Measurements from ENCODE around the gene TK1.
"Not testable (repeated sequence)": the region's sequence is repeated elsewhere in the genome, so short reads cannot be mapped to it uniquely, and the experiment has no call there.

TK1 gene

GRCh38 chr17:78140169-78141051 lies 46.4 kb downstream of the TK1 start:
- no peak overlapping the region for H3K4me3 ChIP-seq (ENCODE audit: low read length)
- peak; percentile 93 for DNase-seq (ENCODE audit: low read depth, low spot score)

GRCh38 chr17:78139861-78140168 lies 47.0 kb downstream of the TK1 start:
- H3K4me3 ChIP-seq (ENCODE audit: low read length); DNase-seq (ENCODE audit: low read depth, low spot score): not testable (repeated sequence)

- H3K4me3 ChIP-seq (ENCODE audit: low read length): no peak overlapping the region
- no peak for DNase-seq (ENCODE audit: low read depth, low spot score)
Observed at GRCh38 chr17:78138204-78139060, 48.4 kb downstream of the TK1 start.

- H3K4me3 ChIP-seq (ENCODE audit: low read length): no peak overlapping the region
- DNase-seq (ENCODE audit: low read depth, low spot score): no peak
Observed at GRCh38 chr17:78137392-78138203, 49.3 kb downstream of the TK1 start.

- no peak overlapping the region for H3K4me3 ChIP-seq (ENCODE audit: low read length)
- DNase-seq (ENCODE audit: low read depth, low spot score): no peak
Observed at GRCh38 chr17:78135858-78136500, 50.9 kb downstream of the TK1 start.

GRCh38 chr17:78134899-78135385 lies 51.9 kb downstream of the TK1 start:
- H3K4me3 ChIP-seq (ENCODE audit: low read length): no peak overlapping the region
- DNase-seq (ENCODE audit: low read depth, low spot score): no peak

- DNase-seq (ENCODE audit: low read depth, low spot score): peak; percentile 66
Observed at GRCh38 chr17:78133971-78134898, 52.6 kb downstream of the TK1 start.

GRCh38 chr17:78133179-78133951 lies 53.5 kb downstream of the TK1 start:
- no peak for DNase-seq (ENCODE audit: low read depth, low spot score)
- peak overlapping the region; percentile 22; the same call in 1 of the 2 replicates for H3K4me3 ChIP-seq (ENCODE audit: low read length)

More at GRCh38 chr17:78133971-78134898, 52.6 kb downstream of the TK1 start:
- H3K4me3 ChIP-seq (ENCODE audit: low read length): peak overlapping the region; percentile 22

- peak overlapping the region; percentile 85 for H3K4me3 ChIP-seq (ENCODE audit: low read length)
- no peak for DNase-seq (ENCODE audit: low read depth, low spot score)
Observed at GRCh38 chr17:78132767-78133178, 54.1 kb downstream of the TK1 start.

GRCh38 chr17:78132084-78132676 lies 54.7 kb downstream of the TK1 start:
- peak; percentile 81 for DNase-seq (ENCODE audit: low read depth, low spot score)
- peak overlapping the region; percentile 85 for H3K4me3 ChIP-seq (ENCODE audit: low read length)

GRCh38 chr17:78131172-78132083 lies 55.4 kb downstream of the TK1 start:
- DNase-seq (ENCODE audit: low read depth, low spot score): no peak
- peak overlapping the region; percentile 85 for H3K4me3 ChIP-seq (ENCODE audit: low read length)

- DNase-seq (ENCODE audit: low read depth, low spot score): peak; percentile 97
- H3K4me3 ChIP-seq (ENCODE audit: low read length): peak within 1 kb of the TSS; percentile 85
Observed at GRCh38 chr17:78130437-78131101, 56.3 kb downstream of the TK1 start, which contains the start of gene TMC8. TMC8 (plus strand) TSS chr17:78130771; CDS start chr17:78131589, 818 bp downstream.

- DNase-seq (ENCODE audit: low read depth, low spot score): no peak
- H3K4me3 ChIP-seq (ENCODE audit: low read length): peak overlapping the region; percentile 85
Observed at GRCh38 chr17:78130090-78130436, 56.8 kb downstream of the TK1 start.

GRCh38 chr17:78129351-78130089 lies 57.3 kb downstream of the TK1 start:
- H3K4me3 ChIP-seq (ENCODE audit: low read length): peak overlapping the region; percentile 85
- peak; percentile 61 for DNase-seq (ENCODE audit: low read depth, low spot score)

Data from Jurkat, Clone E6-1 (cell line).